Upper lobe of left lung (tissue), 4 donors: ENCODE data around the gene KLHL33.

Experiments
- EP300 ChIP-seq, 4 donors: sonication (generic); formaldehyde crosslinking; IDR thresholded peaks; one replicate each; pipeline ENCODE4 v1.5.1; 2017; ENCODE audit warnings: antibody characterized with exemption in 4 of 4, control low read depth in 2 of 4
- POLR2A ChIP-seq, 4 donors: fragments of 450-650 bp; IDR thresholded peaks; one replicate each; pipeline ENCODE4 v1.5.1; 2016 to 2017; ENCODE audit warnings: antibody characterized with exemption in 4 of 4, mild to moderate bottlenecking in 2 of 4
- POLR2AphosphoS5 ChIP-seq, 2 donors: sonication (generic); formaldehyde crosslinking; IDR thresholded peaks; one replicate each; pipeline ENCODE4 v1.5.1; 2017; ENCODE audit warnings: antibody characterized with exemption in 2 of 2
- TF ChIP-seq, protein P1 (sequence below), 6 experiments: fragments of 450-650 bp in 4 of 6; fragments of 200-600 bp in 2 of 6; sonication (generic) in 2 of 6; IDR thresholded peaks; one replicate each; pipeline ENCODE4 v1.5.1; 2016 to 2019; ENCODE audit warnings: antibody characterized with exemption in 6 of 6

DNA sequence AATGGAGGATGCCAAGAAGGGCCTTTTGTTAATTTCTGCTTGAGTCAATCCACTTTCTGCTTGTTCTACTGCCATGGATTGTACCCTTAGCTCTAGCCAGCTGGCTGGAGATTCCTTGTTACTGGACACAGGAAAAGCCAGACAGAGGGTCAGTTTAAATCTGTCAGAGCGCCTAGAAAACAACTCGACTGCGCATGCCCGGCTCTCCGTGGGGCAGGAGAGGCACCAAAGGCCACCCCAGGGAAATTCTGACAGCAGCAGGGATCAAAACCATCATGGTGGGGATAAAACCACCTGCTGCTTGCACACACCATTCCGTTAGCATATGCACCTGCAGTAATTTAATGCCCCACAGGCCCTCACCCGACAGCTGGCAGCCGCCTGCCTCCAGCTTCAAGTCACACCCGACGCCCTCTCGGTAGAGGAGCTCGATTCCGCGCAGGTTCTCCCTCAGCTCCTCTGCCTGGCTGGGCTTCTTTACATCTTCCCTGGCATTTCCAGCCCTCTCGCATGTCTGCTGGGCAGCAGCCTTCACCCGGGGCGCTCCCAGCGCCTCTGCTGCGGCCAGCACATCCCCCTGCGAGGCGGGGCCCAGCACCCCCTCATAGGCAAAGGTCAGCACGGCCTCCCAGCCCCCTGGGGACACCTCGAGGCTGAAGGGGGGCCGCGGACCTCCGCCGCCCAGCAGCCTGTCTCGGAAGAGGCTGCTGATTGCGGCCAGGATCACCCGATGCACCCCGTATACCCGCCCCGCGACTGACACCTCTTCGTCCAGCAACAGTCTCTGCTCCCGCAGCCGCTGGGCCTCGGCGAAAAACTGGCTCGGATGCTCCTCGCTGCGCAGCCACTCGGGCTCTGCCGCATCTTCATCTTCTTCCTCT lies 1.0 kb downstream of the KLHL33 start:
- TF ChIP-seq, protein P1, sequence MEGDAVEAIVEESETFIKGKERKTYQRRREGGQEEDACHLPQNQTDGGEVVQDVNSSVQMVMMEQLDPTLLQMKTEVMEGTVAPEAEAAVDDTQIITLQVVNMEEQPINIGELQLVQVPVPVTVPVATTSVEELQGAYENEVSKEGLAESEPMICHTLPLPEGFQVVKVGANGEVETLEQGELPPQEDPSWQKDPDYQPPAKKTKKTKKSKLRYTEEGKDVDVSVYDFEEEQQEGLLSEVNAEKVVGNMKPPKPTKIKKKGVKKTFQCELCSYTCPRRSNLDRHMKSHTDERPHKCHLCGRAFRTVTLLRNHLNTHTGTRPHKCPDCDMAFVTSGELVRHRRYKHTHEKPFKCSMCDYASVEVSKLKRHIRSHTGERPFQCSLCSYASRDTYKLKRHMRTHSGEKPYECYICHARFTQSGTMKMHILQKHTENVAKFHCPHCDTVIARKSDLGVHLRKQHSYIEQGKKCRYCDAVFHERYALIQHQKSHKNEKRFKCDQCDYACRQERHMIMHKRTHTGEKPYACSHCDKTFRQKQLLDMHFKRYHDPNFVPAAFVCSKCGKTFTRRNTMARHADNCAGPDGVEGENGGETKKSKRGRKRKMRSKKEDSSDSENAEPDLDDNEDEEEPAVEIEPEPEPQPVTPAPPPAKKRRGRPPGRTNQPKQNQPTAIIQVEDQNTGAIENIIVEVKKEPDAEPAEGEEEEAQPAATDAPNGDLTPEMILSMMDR (IDR thresholded peaks at IDR 0.05) = no peak
- no peak for TF ChIP-seq POLR2A (IDR thresholded peaks at IDR 0.05)
- TF ChIP-seq POLR2AphosphoS5 (IDR thresholded peaks at IDR 0.05) = peak in 1 of 2 donors; percentile 15
- no peak for TF ChIP-seq EP300 (IDR thresholded peaks at IDR 0.05)
